ENCODE measurements around the gene RBKS.

- no peak for TF ChIP-seq CTCF (conservative IDR thresholded peaks at IDR 0.05 in 1 of 2, IDR thresholded peaks at IDR 0.05 in 1 of 2; ENCODE audit: low read depth in 1 of 2, low read length in 2 of 2)
- TF ChIP-seq EZH2 (IDR thresholded peaks at IDR 0.05; ENCODE audit: low read length, missing control alignments), result no peak
These were observed 68.1 kb downstream of the RBKS start for GRCh38 chr2:27822049-27822448.
